ENCODE data around the gene INTS3.

GRCh38 chr1:153773096-153773921, 45.5 kb downstream of the INTS3 start:
- TF ChIP-seq CTCF (IDR thresholded peaks at IDR 0.05), result no peak
- no peak for TF ChIP-seq POLR2A (IDR thresholded peaks at IDR 0.05)

Data from heart left ventricle (tissue), 13 donors.